Tibial nerve (tissue), 4 donors: ENCODE measurements around the gene NMT2. TPM values are rescaled to one million over a fixed set of nuclear protein-coding genes. Genes with fewer than 3 reads are reported as not detected.

Experiments
- DNase-seq, 2 donors: peaks; one replicate each; pipeline ENCODE4 v3.0.0-alpha.2; 2019; ENCODE audit warnings: low spot score in 2 of 2
- H3K27ac ChIP-seq, 4 donors: fragments of 200-600 bp; sonication (generic) in 3 of 4; one replicate each; pipeline ENCODE4 v1.5.1; 2017 to 2019; ENCODE audit warnings: mild to moderate bottlenecking in 1 of 4
- H3K27me3 ChIP-seq, 2 donors: fragments of 200-600 bp; sonication (generic) in 1 of 2; one replicate each; pipeline versions ENCODE4 v1.5.1 to v1.6.0; 2017 to 2019
- H3K36me3 ChIP-seq, 3 donors: fragments of 200-600 bp; sonication (generic); one replicate each; pipeline ENCODE4 v1.5.1; 2018 to 2019
- H3K4me1 ChIP-seq, 4 donors: fragments of 200-600 bp; sonication (generic) in 3 of 4; one replicate each; pipeline ENCODE4 v1.5.1; 2017 to 2019
- H3K4me3 ChIP-seq, 4 donors: fragments of 200-600 bp; sonication (generic) in 3 of 4; one replicate each; pipeline ENCODE4 v1.5.1; 2017 to 2019; ENCODE audit warnings: mild to moderate bottlenecking in 1 of 4, moderate library complexity in 1 of 4
- H3K9me3 ChIP-seq, 4 donors: fragments of 200-600 bp; sonication (generic) in 3 of 4; one replicate each; pipeline ENCODE4 v1.5.1; 2017 to 2019
- CTCF ChIP-seq, 5 experiments: fragments of 200-600 bp in 3 of 5; fragments of 450-650 bp in 2 of 5; sonication (generic) in 3 of 5; IDR thresholded peaks; one replicate each; pipeline ENCODE4 v1.5.1; 2016 to 2019; ENCODE audit warnings: antibody characterized with exemption in 5 of 5, mild to moderate bottlenecking in 3 of 5, moderate library complexity in 2 of 5
- EP300 ChIP-seq, 2 donors: sonication (generic); formaldehyde crosslinking; IDR thresholded peaks; one replicate each; pipeline ENCODE4 v1.6.1; 2017; ENCODE audit warnings: antibody characterized with exemption in 2 of 2, mild to moderate bottlenecking in 1 of 2
- POLR2A ChIP-seq, 2 donors: fragments of 450-650 bp; IDR thresholded peaks; one replicate each; pipeline ENCODE4 v1.6.1; 2017; ENCODE audit warnings: antibody characterized with exemption in 2 of 2, mild to moderate bottlenecking in 2 of 2, moderate library complexity in 2 of 2
- WGBS, 2 donors: methylation state at CpG; one replicate each; pipeline ENCODE4 v1.1.5; 2018; 5-methylcytosine and 5-hydroxymethylcytosine counted together
- total RNA-seq, 4 donors: library from RNA; depleted of rRNA; stranded (reverse); fragments of >200 nt; gene quantifications; one replicate each; pipeline ENCODE4 v1.1.0, GENCODE V29; 2016

NMT2 gene
- 10 to 100 TPM; 18.2 to 29.7 (median 24.0) TPM for total RNA-seq

GRCh38 chr10:15168291-15168785, at the start of gene NMT2:
Gene NMT2, minus strand, starts transcription at chr10:15168693. Its CDS starts 81 bp downstream, at chr10:15168612.
- TF ChIP-seq CTCF (IDR thresholded peaks at IDR 0.05) (peak; percentile 42 to 78 (median 58)), POLR2A (IDR thresholded peaks at IDR 0.05) (peak; percentile 85 to 97), EP300 (IDR thresholded peaks at IDR 0.05) (peak in 1 of 2 donors; percentile 98)
- Histone ChIP-seq H3K36me3 (no peaks in the 10 kb centered on the region), H3K27ac (peak within 1 kb of the TSS; percentile 77 to 95 (median 90)), H3K27me3 (no peaks in the 10 kb centered on the region), H3K9me3 (no peaks in the 10 kb centered on the region), H3K4me3 (peak within 1 kb of the TSS; percentile 38 to 97 (median 82)), H3K4me1 (peaks cover 0 to 44% (median 17%) of the 10 kb centered on the region in 4 donors)
- WGBS, 2 donors = 0 to 2% methylated on average over 12 to 23 of the region's 70 CpGs
- peak in 1 of 2 donors; percentile 43 for DNase-seq

- 93 to 95% methylated on average over 6 of the region's 6 CpGs for WGBS, 2 donors
- H3K36me3 ChIP-seq = peaks cover 0 to 47% (median 0%) of the 10 kb centered on the region in 3 donors
- H3K4me3 ChIP-seq = no peak overlapping the region
- no peaks in the 10 kb centered on the region for H3K9me3 ChIP-seq
- H3K27me3 ChIP-seq = no peaks in the 10 kb centered on the region
- DNase-seq = no peak
- no peak overlapping the region for H3K27ac ChIP-seq
- TF ChIP-seq POLR2A (IDR thresholded peaks at IDR 0.05) (no peak), EP300 (IDR thresholded peaks at IDR 0.05) (no peak), CTCF (IDR thresholded peaks at IDR 0.05) (no peak)
- H3K4me1 ChIP-seq = no peaks in the 10 kb centered on the region
Measured at GRCh38 chr10:15216700-15217099, 48.2 kb upstream of the NMT2 start.

GRCh38 chr10:15214237-15214636, 45.7 kb upstream of the NMT2 start:
- DNase-seq = no peak
- no peak for TF ChIP-seq POLR2A (IDR thresholded peaks at IDR 0.05)
- no peak for TF ChIP-seq CTCF (IDR thresholded peaks at IDR 0.05)
- no peak for TF ChIP-seq EP300 (IDR thresholded peaks at IDR 0.05)
- Histone ChIP-seq H3K4me1 (peaks cover 0 to 13% (median 0%) of the 10 kb centered on the region in 4 donors), H3K36me3 (peaks cover 0 to 38% (median 0%) of the 10 kb centered on the region in 3 donors), H3K9me3 (no peaks in the 10 kb centered on the region), H3K4me3 (no peak overlapping the region), H3K27ac (no peak overlapping the region), H3K27me3 (no peaks in the 10 kb centered on the region)
- 93 to 96% methylated on average over 17 of the region's 17 CpGs for WGBS, 2 donors

GRCh38 chr10:15213461-15213861, 45.0 kb upstream of the NMT2 start:
- Histone ChIP-seq H3K4me3 (no peak overlapping the region), H3K9me3 (no peaks in the 10 kb centered on the region), H3K27ac (no peak overlapping the region), H3K36me3 (peaks cover 0 to 30% (median 0%) of the 10 kb centered on the region in 3 donors), H3K27me3 (no peaks in the 10 kb centered on the region), H3K4me1 (peaks cover 0 to 13% (median 0%) of the 10 kb centered on the region in 4 donors)
- no peak for TF ChIP-seq EP300 (IDR thresholded peaks at IDR 0.05)
- no peak for TF ChIP-seq CTCF (IDR thresholded peaks at IDR 0.05)
- TF ChIP-seq POLR2A (IDR thresholded peaks at IDR 0.05) = no peak
- 92 to 93% methylated on average over 18 of the region's 18 CpGs for WGBS, 2 donors
- no peak for DNase-seq

- Histone ChIP-seq H3K27me3 (no peaks in the 10 kb centered on the region), H3K36me3 (peaks cover 0 to 41% (median 0%) of the 10 kb centered on the region in 3 donors), H3K27ac (no peak overlapping the region), H3K4me3 (no peak overlapping the region), H3K4me1 (peaks cover 0 to 13% (median 0%) of the 10 kb centered on the region in 4 donors), H3K9me3 (no peaks in the 10 kb centered on the region)
- DNase-seq = no peak
- no peak for TF ChIP-seq CTCF (IDR thresholded peaks at IDR 0.05)
- 79 to 82% methylated on average over 6 of the region's 6 CpGs for WGBS, 2 donors
Measured at GRCh38 chr10:15211464-15211979, 43.0 kb upstream of the NMT2 start.
